ENCODE measurements around the gene C2CD4C. TPM values are rescaled to one million over a fixed set of nuclear protein-coding genes. Genes with fewer than 3 reads are reported as not detected.
"Not testable (repeated sequence)": the region's sequence is repeated elsewhere in the genome, so short reads cannot be mapped to it uniquely, and the experiment has no call there.

The C2CD4C gene
- total RNA-seq, 1 experiment from 2014 or later = 7.1 TPM

DNA sequence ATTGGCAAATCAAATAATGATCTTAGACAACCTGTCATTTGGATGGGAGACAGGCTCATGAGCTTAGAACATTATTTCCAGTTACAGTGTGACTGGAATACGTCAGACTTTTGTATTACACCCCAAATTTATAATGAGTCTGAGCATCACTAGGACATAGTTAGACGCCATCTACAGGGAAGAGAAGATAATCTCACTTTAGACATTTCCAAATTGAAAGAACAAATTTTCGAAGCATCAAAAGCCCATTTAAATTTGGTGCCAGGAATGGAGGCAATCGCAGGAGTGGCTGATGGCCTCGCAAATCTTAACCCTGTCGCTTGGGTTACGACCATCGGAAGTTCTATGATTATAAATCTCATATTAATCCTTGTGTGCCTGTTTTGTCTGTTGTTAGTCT is 22.8 kb downstream of the C2CD4C start:
- H3K9ac ChIP-seq (ENCODE audit: low read length) = not testable (repeated sequence)
- intact Hi-C loops (cut with micrococcal nuclease) = loop anchor here (10.0 kb wide), 1 partner anchor 119 kb away; the partner anchor contains the start of gene TPGS1

DNA sequence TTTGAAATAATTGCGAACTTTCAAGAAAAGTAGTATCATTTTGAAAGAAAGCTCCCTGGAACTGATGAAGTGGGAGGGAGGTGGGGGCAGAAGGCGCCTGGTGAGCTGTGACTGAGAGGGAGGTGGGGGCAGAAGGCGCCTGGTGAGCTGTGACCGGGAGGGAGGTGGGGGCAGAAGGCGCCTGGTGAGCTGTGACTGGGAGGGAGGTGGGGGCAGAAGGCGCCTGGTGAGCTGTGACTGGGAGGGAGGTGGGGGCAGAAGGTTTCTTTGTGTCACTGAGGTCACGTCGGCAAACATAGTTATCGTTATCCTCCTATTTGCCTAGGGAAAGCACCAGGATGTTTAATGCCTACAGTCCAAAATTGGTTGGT is 24.2 kb downstream of the C2CD4C start:
- DNase-seq (ENCODE audit: low read depth, low spot score) (no peak), ATAC-seq (no peak)
- intact Hi-C loops (cut with micrococcal nuclease) = loop anchor here (10.0 kb wide), 1 partner anchor 120 kb away; the partner anchor contains the start of gene TPGS1
- no peaks in the 10 kb centered on the region for H3K9me2 ChIP-seq (ENCODE audit: insufficient read depth)
- H4K20me1 ChIP-seq (ENCODE audit: insufficient read depth) = no peaks in the 10 kb centered on the region
- no TSS peak for BruUV-seq (replicated peaks)
- H3K36me3 ChIP-seq (ENCODE audit: control insufficient read depth in 1 of 2, insufficient read depth in 2 of 2, low read length in 2 of 2) = no peaks in the 10 kb centered on the region
- H2AFZ ChIP-seq (ENCODE audit: low read depth, low read length, poor library complexity, severe bottlenecking) = no peak overlapping the region
- CTCF ChIA-PET = no interaction called here
- POLR2A ChIA-PET = no interaction called here
- H3K9me3 ChIP-seq (ENCODE audit: control insufficient read depth in 1 of 2, insufficient read depth in 1 of 2, low read depth in 1 of 2, low read length in 2 of 2) = no peaks in the 10 kb centered on the region
- no peak overlapping the region for H3K4me2 ChIP-seq (ENCODE audit: low read length)
- no peak overlapping the region for H3K4me3 ChIP-seq (replicated peaks in 1 of 2; ENCODE audit: low read depth in 1 of 2, low read length in 2 of 2)
- RAD21 ChIA-PET (ENCODE audit: low non-redundant PET in 1 of 2, low total read pairs in 2 of 2, uncharacterized antibody in 2 of 2, unreplicated experiment in 2 of 2) = interaction anchor here in 1 of 2 experiments (0.6 kb wide), 1 partner anchor 85 kb away, joined by 5 read pairs; no protein-coding TSS in a partner anchor
- no peaks in the 10 kb centered on the region for H3K27me3 ChIP-seq (ENCODE audit: insufficient read depth, low read length)
- TF ChIP-seq EZH2phosphoT487 (IDR thresholded peaks at IDR 0.05; ENCODE audit: borderline replicate concordance) = no peak
- no peak for TF ChIP-seq YY1 (IDR thresholded peaks at IDR 0.05; ENCODE audit: extremely low read depth, insufficient replicate concordance, low read depth, low read length)
- TF ChIP-seq SRF (IDR thresholded peaks at IDR 0.05; ENCODE audit: low read depth) = no peak
- no peak for TF ChIP-seq TCF7L2 (IDR thresholded peaks at IDR 0.05; ENCODE audit: borderline replicate concordance, extremely low read depth, insufficient read depth, insufficient read length)
- TF ChIP-seq POLR2AphosphoS5 (IDR thresholded peaks at IDR 0.05; ENCODE audit: low read depth, low read length) = no peak
- no peak for TF ChIP-seq RAD21 (IDR thresholded peaks at IDR 0.05; ENCODE audit: low read depth)
- no peak for TF ChIP-seq ELF1 (IDR thresholded peaks at IDR 0.05; ENCODE audit: borderline replicate concordance, low read depth)
- TF ChIP-seq, protein P1, sequence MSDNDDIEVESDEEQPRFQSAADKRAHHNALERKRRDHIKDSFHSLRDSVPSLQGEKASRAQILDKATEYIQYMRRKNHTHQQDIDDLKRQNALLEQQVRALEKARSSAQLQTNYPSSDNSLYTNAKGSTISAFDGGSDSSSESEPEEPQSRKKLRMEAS (IDR thresholded peaks at IDR 0.05) = no peak
- TF ChIP-seq, protein P2, sequence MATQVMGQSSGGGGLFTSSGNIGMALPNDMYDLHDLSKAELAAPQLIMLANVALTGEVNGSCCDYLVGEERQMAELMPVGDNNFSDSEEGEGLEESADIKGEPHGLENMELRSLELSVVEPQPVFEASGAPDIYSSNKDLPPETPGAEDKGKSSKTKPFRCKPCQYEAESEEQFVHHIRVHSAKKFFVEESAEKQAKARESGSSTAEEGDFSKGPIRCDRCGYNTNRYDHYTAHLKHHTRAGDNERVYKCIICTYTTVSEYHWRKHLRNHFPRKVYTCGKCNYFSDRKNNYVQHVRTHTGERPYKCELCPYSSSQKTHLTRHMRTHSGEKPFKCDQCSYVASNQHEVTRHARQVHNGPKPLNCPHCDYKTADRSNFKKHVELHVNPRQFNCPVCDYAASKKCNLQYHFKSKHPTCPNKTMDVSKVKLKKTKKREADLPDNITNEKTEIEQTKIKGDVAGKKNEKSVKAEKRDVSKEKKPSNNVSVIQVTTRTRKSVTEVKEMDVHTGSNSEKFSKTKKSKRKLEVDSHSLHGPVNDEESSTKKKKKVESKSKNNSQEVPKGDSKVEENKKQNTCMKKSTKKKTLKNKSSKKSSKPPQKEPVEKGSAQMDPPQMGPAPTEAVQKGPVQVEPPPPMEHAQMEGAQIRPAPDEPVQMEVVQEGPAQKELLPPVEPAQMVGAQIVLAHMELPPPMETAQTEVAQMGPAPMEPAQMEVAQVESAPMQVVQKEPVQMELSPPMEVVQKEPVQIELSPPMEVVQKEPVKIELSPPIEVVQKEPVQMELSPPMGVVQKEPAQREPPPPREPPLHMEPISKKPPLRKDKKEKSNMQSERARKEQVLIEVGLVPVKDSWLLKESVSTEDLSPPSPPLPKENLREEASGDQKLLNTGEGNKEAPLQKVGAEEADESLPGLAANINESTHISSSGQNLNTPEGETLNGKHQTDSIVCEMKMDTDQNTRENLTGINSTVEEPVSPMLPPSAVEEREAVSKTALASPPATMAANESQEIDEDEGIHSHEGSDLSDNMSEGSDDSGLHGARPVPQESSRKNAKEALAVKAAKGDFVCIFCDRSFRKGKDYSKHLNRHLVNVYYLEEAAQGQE (IDR thresholded peaks at IDR 0.05; ENCODE audit: low read depth) = no peak
- no peak overlapping the region for H3K27ac ChIP-seq (ENCODE audit: low read depth, low read length)
- H3K79me2 ChIP-seq (ENCODE audit: insufficient read depth, low read length) = no peaks in the 10 kb centered on the region
- no peaks in the 10 kb centered on the region for H3K4me1 ChIP-seq (ENCODE audit: control insufficient read depth in 1 of 2, insufficient read depth in 2 of 2, low read length in 2 of 2)
- H3K9ac ChIP-seq (ENCODE audit: low read length) = no peak overlapping the region

More for the DNA sequence above, 22.8 kb downstream of the C2CD4C start:
- H3K27ac ChIP-seq (ENCODE audit: low read depth, low read length); H3K9me2 ChIP-seq (ENCODE audit: insufficient read depth); H3K4me3 ChIP-seq (replicated peaks in 1 of 2; ENCODE audit: low read depth in 1 of 2, low read length in 2 of 2); ATAC-seq; H3K36me3 ChIP-seq (ENCODE audit: control insufficient read depth in 1 of 2, insufficient read depth in 2 of 2, low read length in 2 of 2); H3K4me1 ChIP-seq (ENCODE audit: control insufficient read depth in 1 of 2, insufficient read depth in 2 of 2, low read length in 2 of 2); H3K79me2 ChIP-seq (ENCODE audit: insufficient read depth, low read length); H3K9me3 ChIP-seq (ENCODE audit: control insufficient read depth in 1 of 2, insufficient read depth in 1 of 2, low read depth in 1 of 2, low read length in 2 of 2); H3K27me3 ChIP-seq (ENCODE audit: insufficient read depth, low read length); H3K4me2 ChIP-seq (ENCODE audit: low read length); RAD21 ChIA-PET (ENCODE audit: low non-redundant PET in 1 of 2, low total read pairs in 2 of 2, uncharacterized antibody in 2 of 2, unreplicated experiment in 2 of 2); POLR2A ChIA-PET; BruUV-seq (replicated peaks); H4K20me1 ChIP-seq (ENCODE audit: insufficient read depth); DNase-seq (ENCODE audit: low read depth, low spot score); CTCF ChIA-PET; H2AFZ ChIP-seq (ENCODE audit: low read depth, low read length, poor library complexity, severe bottlenecking): not testable (repeated sequence)
- peak; percentile 20; the same call in 1 of the 2 replicates for TF ChIP-seq RAD21 (IDR thresholded peaks at IDR 0.05; ENCODE audit: low read depth)
- TF ChIP-seq, protein P3, sequence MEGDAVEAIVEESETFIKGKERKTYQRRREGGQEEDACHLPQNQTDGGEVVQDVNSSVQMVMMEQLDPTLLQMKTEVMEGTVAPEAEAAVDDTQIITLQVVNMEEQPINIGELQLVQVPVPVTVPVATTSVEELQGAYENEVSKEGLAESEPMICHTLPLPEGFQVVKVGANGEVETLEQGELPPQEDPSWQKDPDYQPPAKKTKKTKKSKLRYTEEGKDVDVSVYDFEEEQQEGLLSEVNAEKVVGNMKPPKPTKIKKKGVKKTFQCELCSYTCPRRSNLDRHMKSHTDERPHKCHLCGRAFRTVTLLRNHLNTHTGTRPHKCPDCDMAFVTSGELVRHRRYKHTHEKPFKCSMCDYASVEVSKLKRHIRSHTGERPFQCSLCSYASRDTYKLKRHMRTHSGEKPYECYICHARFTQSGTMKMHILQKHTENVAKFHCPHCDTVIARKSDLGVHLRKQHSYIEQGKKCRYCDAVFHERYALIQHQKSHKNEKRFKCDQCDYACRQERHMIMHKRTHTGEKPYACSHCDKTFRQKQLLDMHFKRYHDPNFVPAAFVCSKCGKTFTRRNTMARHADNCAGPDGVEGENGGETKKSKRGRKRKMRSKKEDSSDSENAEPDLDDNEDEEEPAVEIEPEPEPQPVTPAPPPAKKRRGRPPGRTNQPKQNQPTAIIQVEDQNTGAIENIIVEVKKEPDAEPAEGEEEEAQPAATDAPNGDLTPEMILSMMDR (IDR thresholded peaks at IDR 0.05 in 2 of 3, conservative IDR thresholded peaks at IDR 0.05 in 1 of 3; ENCODE audit: borderline replicate concordance in 1 of 3, insufficient read depth in 1 of 3, low read depth in 2 of 3, low read length in 2 of 3) = peak in 1 of 3 experiments; percentile 16; a peak in 1 of 6 replicates

Data from HCT116 (cell line).